KMS-11 (cell line): Measurements from ENCODE around the gene KISS1.

Source experiments
- H2AFZ ChIP-seq: fragments of 200-600 bp; sonication (generic); 2 replicates; pipeline ENCODE4 v1.6.1; 2016; ENCODE audit warnings: antibody characterized with exemption, mixed run types, low read depth
- H3K27ac ChIP-seq: fragments of 200-600 bp; sonication (generic); 2 replicates; pipeline ENCODE4 v1.6.1; 2016; ENCODE audit warnings: mild to moderate bottlenecking, mixed run types
- H3K27me3 ChIP-seq: fragments of 200-600 bp; sonication (generic); 2 replicates; pipeline ENCODE4 v1.6.1; 2017; ENCODE audit warnings: mild to moderate bottlenecking, low read depth, mixed run types, moderate library complexity; ENCODE audit not compliant: insufficient read depth
- H3K36me3 ChIP-seq: fragments of 200-600 bp; sonication (generic); 2 replicates; pipeline ENCODE4 v1.6.1; 2017; ENCODE audit warnings: mild to moderate bottlenecking, mixed run types; ENCODE audit not compliant: insufficient read depth
- H3K4me1 ChIP-seq: fragments of 200-600 bp; sonication (generic); 2 replicates; pipeline ENCODE4 v1.6.1; 2016; ENCODE audit warnings: mild to moderate bottlenecking, low read depth, mixed run types; ENCODE audit not compliant: poor library complexity, severe bottlenecking
- H3K4me2 ChIP-seq: fragments of 200-600 bp; sonication (generic); 2 replicates; pipeline ENCODE4 v1.7.0; 2016; ENCODE audit warnings: mild to moderate bottlenecking, mixed run types
- H3K4me3 ChIP-seq: fragments of 200-600 bp; sonication (generic); IDR thresholded peaks from 2 replicates; pipeline ENCODE4 v1.6.1; 2017; ENCODE audit warnings: low read depth, low read length, mixed read lengths; ENCODE audit not compliant: insufficient read depth
- H3K79me2 ChIP-seq: fragments of 200-600 bp; sonication (generic); 2 replicates; pipeline ENCODE4 v1.6.1; 2016; ENCODE audit warnings: low read depth, mixed run types; ENCODE audit not compliant: insufficient read depth
- H3K9ac ChIP-seq: fragments of 200-600 bp; sonication (generic); 2 replicates; pipeline ENCODE4 v1.6.1; 2016; ENCODE audit warnings: mild to moderate bottlenecking, mixed run types
- H4K20me1 ChIP-seq: fragments of 200-600 bp; sonication (generic); 2 replicates; pipeline ENCODE4 v1.6.1; 2016; ENCODE audit warnings: mild to moderate bottlenecking, mixed run types; ENCODE audit not compliant: insufficient read depth
- TF ChIP-seq, protein P1 (sequence below): fragments of 200-600 bp; sonication (generic); conservative IDR thresholded peaks from 2 replicates; pipeline ENCODE4 v1.6.1; 2017; ENCODE audit warnings: low read depth, mild to moderate bottlenecking, antibody characterized with exemption, low read length, moderate library complexity, mixed read lengths

KISS1 gene

DNA sequence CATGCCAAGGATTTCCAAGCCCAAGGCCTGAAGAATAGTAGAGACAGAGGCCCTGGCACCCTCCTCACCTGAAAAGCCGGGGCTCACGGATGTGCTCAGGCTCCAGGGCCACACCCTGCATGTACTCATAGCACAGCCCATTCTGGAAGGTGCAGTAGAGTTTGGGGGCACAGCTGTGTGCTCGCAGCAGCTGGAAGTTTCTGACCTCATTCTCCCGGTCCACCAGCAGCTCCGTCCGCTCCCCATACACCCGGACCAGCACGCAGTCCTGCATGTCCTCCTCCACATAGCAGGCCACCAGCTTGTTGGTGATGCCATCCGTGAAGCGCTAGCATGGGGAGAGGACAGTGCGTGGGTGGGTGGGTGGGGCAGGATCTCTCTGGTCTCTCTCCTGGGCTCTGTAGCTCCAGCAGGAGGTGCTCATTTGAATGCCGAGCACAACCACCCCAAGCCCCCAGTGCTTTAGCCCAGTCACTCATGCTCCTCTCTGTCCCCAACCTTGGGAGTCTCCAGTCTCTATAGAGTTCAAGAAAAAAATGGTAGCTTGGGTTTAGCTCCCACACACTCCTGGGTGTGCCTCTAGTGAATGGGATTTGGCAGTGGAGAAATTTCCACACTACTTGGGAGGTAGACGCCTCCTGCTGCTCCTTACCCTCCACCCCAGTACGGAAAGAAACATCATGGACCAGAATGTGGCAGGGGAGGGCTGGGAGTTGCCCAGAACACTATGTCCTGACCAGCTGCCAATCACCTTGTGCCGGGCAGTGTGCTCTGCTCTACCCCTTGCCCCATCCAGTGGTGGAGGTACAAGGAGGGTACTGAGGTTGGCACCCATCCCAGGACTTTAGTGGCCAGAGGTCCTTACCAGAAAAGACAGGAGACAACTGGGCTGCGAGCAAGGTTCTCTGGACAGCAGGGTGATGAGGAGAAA, 46.4 kb downstream of the KISS1 start:
- TF ChIP-seq, protein P1, sequence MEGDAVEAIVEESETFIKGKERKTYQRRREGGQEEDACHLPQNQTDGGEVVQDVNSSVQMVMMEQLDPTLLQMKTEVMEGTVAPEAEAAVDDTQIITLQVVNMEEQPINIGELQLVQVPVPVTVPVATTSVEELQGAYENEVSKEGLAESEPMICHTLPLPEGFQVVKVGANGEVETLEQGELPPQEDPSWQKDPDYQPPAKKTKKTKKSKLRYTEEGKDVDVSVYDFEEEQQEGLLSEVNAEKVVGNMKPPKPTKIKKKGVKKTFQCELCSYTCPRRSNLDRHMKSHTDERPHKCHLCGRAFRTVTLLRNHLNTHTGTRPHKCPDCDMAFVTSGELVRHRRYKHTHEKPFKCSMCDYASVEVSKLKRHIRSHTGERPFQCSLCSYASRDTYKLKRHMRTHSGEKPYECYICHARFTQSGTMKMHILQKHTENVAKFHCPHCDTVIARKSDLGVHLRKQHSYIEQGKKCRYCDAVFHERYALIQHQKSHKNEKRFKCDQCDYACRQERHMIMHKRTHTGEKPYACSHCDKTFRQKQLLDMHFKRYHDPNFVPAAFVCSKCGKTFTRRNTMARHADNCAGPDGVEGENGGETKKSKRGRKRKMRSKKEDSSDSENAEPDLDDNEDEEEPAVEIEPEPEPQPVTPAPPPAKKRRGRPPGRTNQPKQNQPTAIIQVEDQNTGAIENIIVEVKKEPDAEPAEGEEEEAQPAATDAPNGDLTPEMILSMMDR: no peak
- Histone ChIP-seq H4K20me1 (no peaks in the 10 kb centered on the region), H3K4me3 (no peak overlapping the region), H3K79me2 (no peaks in the 10 kb centered on the region), H3K27me3 (peaks cover 20% of the 10 kb centered on the region; the same call in 1 of the 2 replicates), H2AFZ (no peak overlapping the region), H3K4me2 (no peak overlapping the region), H3K27ac (no peak overlapping the region), H3K9ac (no peak overlapping the region), H3K4me1 (no peaks in the 10 kb centered on the region), H3K36me3 (no peaks in the 10 kb centered on the region)

DNA sequence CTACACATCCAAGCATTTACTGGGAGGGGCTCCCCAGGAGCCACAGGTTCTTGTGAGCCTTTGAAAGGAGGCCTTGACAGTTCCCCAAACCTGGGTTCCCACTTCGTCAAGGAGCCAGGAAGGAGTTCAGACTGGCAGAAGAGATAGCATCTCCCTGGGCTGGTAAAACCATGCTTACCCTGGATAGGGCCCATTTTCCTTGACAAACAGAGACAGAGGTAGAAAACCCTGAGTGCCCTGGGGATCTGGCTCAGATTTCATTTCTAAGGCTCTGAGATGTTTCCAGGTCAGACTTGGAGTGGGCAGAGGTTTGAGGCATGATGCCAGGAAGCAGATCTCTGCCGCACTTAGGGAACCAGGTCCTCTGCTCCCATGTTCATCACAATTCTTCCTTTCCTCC, 47.2 kb downstream of the KISS1 start:
- Histone ChIP-seq H3K36me3 (no peaks in the 10 kb centered on the region), H3K27ac (no peak overlapping the region), H3K9ac (no peak overlapping the region), H4K20me1 (no peaks in the 10 kb centered on the region), H3K4me3 (no peak overlapping the region), H2AFZ (no peak overlapping the region), H3K4me1 (no peaks in the 10 kb centered on the region), H3K27me3 (peaks cover 20% of the 10 kb centered on the region; the same call in 1 of the 2 replicates), H3K79me2 (no peaks in the 10 kb centered on the region), H3K4me2 (no peak overlapping the region)
- TF ChIP-seq, protein P1: no peak

DNA sequence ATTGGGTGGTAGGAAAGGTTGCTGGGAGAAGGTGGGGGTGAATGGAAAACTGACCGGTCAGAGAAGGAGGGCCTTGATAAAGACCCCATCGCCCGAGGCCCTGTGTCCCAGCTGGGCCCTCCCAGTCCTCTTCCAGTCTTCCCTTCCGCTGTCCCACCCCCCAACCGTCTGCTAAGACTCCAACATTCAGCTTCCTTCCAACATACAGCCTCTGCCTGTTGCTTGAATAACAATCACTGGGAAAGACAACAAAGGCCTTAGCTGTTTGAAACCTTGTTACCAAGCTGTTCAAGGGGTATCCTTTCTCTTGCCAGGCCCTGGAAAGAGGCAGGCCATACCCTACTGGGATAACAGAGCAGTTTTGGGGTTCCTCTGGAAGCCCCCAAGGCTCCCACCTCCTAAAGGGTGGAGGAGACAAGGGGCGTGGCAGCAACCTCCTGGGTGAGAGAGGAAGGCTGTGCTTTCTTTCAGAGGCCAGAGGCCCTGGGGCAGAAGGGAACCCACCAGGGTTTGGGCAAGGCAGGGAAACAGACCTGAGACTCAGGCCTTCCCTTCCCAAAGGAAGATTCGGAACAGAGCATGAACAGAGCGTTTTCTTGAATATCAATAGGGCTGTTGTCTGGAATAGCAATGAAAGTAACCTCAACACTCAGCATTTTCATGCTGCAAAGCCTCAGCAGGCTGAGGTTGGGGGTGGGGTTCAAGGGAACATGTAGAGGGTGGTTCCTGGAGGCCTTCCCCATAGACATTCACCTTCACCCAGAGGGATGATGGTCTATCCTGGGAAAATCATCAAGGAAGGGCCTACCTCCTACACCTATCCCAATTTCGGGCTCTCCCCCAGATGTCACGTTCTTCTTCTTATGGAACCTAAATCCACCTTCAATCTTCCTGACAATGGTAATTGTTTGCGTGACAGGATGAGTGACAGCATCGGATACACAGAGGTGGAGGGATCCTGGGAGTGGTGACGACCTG, 48.6 kb downstream of the KISS1 start:
- no peak overlapping the region for H3K4me3 ChIP-seq
- H3K36me3 ChIP-seq: no peaks in the 10 kb centered on the region
- no peak overlapping the region for H3K4me2 ChIP-seq
- TF ChIP-seq, protein P1: no peak
- H3K4me1 ChIP-seq: no peaks in the 10 kb centered on the region
- H4K20me1 ChIP-seq: no peaks in the 10 kb centered on the region
- no peaks in the 10 kb centered on the region for H3K79me2 ChIP-seq
- no peak overlapping the region for H3K9ac ChIP-seq
- peaks cover 20% of the 10 kb centered on the region; the same call in 1 of the 2 replicates for H3K27me3 ChIP-seq
- no peak overlapping the region for H3K27ac ChIP-seq
- no peak overlapping the region for H2AFZ ChIP-seq

DNA sequence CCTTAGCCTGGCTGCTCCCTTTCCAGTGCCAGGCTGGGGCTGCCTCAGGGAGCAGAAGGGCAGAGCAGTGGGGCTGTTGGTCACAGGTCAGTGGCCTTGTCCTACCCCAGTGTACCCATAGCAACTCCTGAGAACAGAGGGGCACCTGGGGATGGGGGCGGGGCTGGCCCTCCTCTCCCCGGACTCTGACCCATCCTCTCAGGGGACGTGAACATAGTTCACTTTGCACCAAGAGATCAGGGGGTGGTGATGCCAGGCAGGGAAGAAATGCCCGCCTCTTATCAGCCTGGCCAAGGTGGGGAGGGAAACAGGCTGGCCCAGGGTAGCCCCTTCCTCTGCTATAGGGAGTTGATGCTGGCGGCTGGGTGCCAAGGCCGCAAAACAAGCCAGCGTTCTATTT, 49.3 kb downstream of the KISS1 start:
- Histone ChIP-seq H3K36me3 (no peaks in the 10 kb centered on the region), H3K4me2 (no peak overlapping the region), H3K4me1 (no peaks in the 10 kb centered on the region), H4K20me1 (no peaks in the 10 kb centered on the region), H3K79me2 (no peaks in the 10 kb centered on the region), H3K27ac (no peak overlapping the region), H3K27me3 (peaks cover 14% of the 10 kb centered on the region; the same call in 1 of the 2 replicates), H3K4me3 (no peak overlapping the region), H2AFZ (no peak overlapping the region), H3K9ac (no peak overlapping the region)
- TF ChIP-seq, protein P1: no peak
